ENCODE measurements around the gene LIN7C. TPM values are rescaled to one million over a fixed set of nuclear protein-coding genes. Genes with fewer than 3 reads are reported as not detected.

LIN7C gene
- total and polyA plus RNA-seq, 2 donors (not counting 1 experiment from before 2014, with no cell fraction given): 6.2 to 24.2 TPM

DNA sequence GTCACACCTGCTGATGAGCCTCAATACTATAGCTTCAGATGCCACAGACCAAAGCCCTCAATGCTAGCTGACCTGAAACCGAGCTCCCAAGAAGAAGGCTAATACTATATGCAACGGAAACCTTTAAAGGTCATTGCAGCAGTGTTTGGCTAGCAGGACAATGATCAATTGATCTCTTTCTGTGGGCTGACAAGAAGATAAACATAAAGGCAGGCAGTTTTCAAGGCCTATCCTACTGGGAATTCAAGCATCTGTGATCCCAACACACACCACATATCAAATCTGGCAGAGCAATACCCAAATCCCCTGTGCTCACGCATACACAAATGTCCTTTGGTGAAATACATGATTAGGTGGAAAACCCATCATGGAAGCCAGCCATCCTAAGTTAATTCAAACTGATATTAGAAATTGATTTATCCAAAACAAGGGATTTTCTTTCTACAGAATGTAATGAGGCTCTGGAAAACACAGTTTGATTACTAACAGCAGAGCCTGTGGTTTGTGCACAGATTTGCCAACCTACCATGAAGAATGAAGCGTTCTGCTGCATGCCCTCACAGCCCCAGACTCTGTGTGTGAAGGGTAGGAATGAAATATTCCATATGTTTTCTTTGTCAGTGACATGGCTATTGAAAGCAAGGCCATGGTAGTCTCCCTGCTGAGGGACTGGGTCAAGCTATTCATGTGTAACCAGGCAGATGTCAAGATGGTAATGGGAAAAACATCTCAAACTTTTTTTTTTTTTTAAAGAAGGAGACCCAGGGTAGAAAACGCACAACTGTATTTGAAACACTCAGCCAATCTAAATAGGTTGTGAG lies 46.2 kb downstream of the LIN7C start:
- Histone ChIP-seq H3K9ac (ENCODE audit: low read length) (no peak overlapping the region), H4K20me1 (ENCODE audit: control insufficient read depth, insufficient read depth, low read length, poor library complexity, severe bottlenecking) (no peaks in the 10 kb centered on the region), H3K27me3 (replicated peaks in 1 of 4; ENCODE audit: control extremely low read depth in 1 of 4, control insufficient read depth in 3 of 4, insufficient read depth in 4 of 4, low read length in 3 of 4) (peaks cover 0 to 3% (median 0%) of the 10 kb centered on the region in 4 experiments), H3K27ac (ENCODE audit: low read length in 2 of 2) (no peak overlapping the region), H3K4me2 (replicated peaks; ENCODE audit: low read depth, low read length, poor library complexity, severe bottlenecking) (no peak overlapping the region), H2AFZ (ENCODE audit: insufficient read depth, low read depth, low read length, poor library complexity, severe bottlenecking) (no peak overlapping the region), H3K4me1 (ENCODE audit: control insufficient read depth in 2 of 2, insufficient read depth in 2 of 2, low read length in 2 of 2) (no peaks in the 10 kb centered on the region), H3K9me3 (ENCODE audit: control extremely low read depth in 1 of 3, control insufficient read depth in 2 of 3, insufficient read depth in 1 of 3, low read length in 2 of 3) (no peaks in the 10 kb centered on the region), H3K4me3 (ENCODE audit: control extremely low read depth in 1 of 5, extremely low read depth in 1 of 5, insufficient read depth in 1 of 5, low read depth in 2 of 5, low read length in 4 of 5) (no peak overlapping the region), H3K36me3 (replicated peaks in 1 of 2; ENCODE audit: control extremely low read depth in 1 of 2, control insufficient read depth in 1 of 2, extremely low read depth in 1 of 2, insufficient read depth in 2 of 2, low read length in 1 of 2) (no peaks in the 10 kb centered on the region), H3K79me2 (ENCODE audit: control insufficient read depth, insufficient read depth, low read length) (peaks cover 4% of the 10 kb centered on the region)
- CTCF ChIA-PET: no interaction called here
- H3K27ac Mint-ChIP-seq: no peak overlapping the region
- H3K27me3 Mint-ChIP-seq: no peaks in the 10 kb centered on the region
- no peak for TF ChIP-seq EZH2 (IDR thresholded peaks at IDR 0.05; ENCODE audit: borderline replicate concordance, insufficient read depth, low read depth, low read length, poor library complexity, severe bottlenecking)
- TF ChIP-seq, protein P1, sequence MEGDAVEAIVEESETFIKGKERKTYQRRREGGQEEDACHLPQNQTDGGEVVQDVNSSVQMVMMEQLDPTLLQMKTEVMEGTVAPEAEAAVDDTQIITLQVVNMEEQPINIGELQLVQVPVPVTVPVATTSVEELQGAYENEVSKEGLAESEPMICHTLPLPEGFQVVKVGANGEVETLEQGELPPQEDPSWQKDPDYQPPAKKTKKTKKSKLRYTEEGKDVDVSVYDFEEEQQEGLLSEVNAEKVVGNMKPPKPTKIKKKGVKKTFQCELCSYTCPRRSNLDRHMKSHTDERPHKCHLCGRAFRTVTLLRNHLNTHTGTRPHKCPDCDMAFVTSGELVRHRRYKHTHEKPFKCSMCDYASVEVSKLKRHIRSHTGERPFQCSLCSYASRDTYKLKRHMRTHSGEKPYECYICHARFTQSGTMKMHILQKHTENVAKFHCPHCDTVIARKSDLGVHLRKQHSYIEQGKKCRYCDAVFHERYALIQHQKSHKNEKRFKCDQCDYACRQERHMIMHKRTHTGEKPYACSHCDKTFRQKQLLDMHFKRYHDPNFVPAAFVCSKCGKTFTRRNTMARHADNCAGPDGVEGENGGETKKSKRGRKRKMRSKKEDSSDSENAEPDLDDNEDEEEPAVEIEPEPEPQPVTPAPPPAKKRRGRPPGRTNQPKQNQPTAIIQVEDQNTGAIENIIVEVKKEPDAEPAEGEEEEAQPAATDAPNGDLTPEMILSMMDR (IDR thresholded peaks at IDR 0.05): no peak
- no peak for DNase-seq
- H3K4me3 Mint-ChIP-seq: no peak overlapping the region
- WGBS (ENCODE audit: insufficient coverage): 87% methylated on average over 2 of the region's 5 CpGs
- no peaks in the 10 kb centered on the region for H3K4me1 Mint-ChIP-seq
- intact Hi-C loops (cut with micrococcal nuclease): no loop called here
- H3K9me3 Mint-ChIP-seq (ENCODE audit: insufficient read depth): no peaks in the 10 kb centered on the region
- POLR2A ChIA-PET: no interaction called here
- ATAC-seq (ENCODE audit: low read depth): no peak

DNA sequence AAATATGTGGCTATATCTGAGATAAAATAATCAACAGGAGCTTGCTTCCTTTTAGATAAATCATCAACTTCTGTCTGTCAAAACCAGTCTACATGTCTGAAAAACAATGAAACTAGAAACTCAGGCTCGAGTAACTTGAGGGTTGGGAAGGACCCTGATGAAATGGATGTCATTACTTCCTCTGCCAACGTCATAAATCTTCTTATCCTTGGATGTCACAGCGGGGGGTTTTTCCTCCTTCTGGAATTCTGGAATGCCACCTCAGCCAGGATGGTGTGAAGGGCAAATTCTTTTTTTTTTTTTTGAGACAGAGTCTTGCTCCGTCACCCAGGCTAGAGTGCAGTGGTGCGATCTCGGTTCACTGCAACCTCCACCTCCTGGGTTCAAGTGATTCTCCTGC lies 47.4 kb downstream of the LIN7C start:
- no peaks in the 10 kb centered on the region for H3K9me3 ChIP-seq (ENCODE audit: control extremely low read depth in 1 of 3, control insufficient read depth in 2 of 3, insufficient read depth in 1 of 3, low read length in 2 of 3)
- Mint-ChIP-seq H3K27ac (no peak overlapping the region), H3K4me1 (no peaks in the 10 kb centered on the region), H3K9me3 (ENCODE audit: insufficient read depth) (no peaks in the 10 kb centered on the region), H3K27me3 (peaks cover 4% of the 10 kb centered on the region), H3K4me3 (no peak overlapping the region)
- no peaks in the 10 kb centered on the region for H3K4me1 ChIP-seq (ENCODE audit: control insufficient read depth in 2 of 2, insufficient read depth in 2 of 2, low read length in 2 of 2)
- no peaks in the 10 kb centered on the region for H3K36me3 ChIP-seq (replicated peaks in 1 of 2; ENCODE audit: control extremely low read depth in 1 of 2, control insufficient read depth in 1 of 2, extremely low read depth in 1 of 2, insufficient read depth in 2 of 2, low read length in 1 of 2)
- ATAC-seq (ENCODE audit: low read depth) (no peak), DNase-seq (no peak)
- no peak overlapping the region for H3K4me3 ChIP-seq (ENCODE audit: control extremely low read depth in 1 of 5, extremely low read depth in 1 of 5, insufficient read depth in 1 of 5, low read depth in 2 of 5, low read length in 4 of 5)
- no peaks in the 10 kb centered on the region for H4K20me1 ChIP-seq (ENCODE audit: control insufficient read depth, insufficient read depth, low read length, poor library complexity, severe bottlenecking)
- WGBS (ENCODE audit: insufficient coverage): 83% methylated on average over 4 of the region's 6 CpGs
- no peak overlapping the region for H2AFZ ChIP-seq (ENCODE audit: insufficient read depth, low read depth, low read length, poor library complexity, severe bottlenecking)
- ChIA-PET CTCF (no interaction called here), POLR2A (no interaction called here)
- intact Hi-C loops (cut with micrococcal nuclease): no loop called here
- H3K27ac ChIP-seq (ENCODE audit: low read length in 2 of 2): no peak overlapping the region
- no peak overlapping the region for H3K9ac ChIP-seq (ENCODE audit: low read length)
- TF ChIP-seq EZH2 (IDR thresholded peaks at IDR 0.05; ENCODE audit: borderline replicate concordance, insufficient read depth, low read depth, low read length, poor library complexity, severe bottlenecking): no peak
- TF ChIP-seq, protein P1 (IDR thresholded peaks at IDR 0.05): no peak
- H3K27me3 ChIP-seq (replicated peaks in 1 of 4; ENCODE audit: control extremely low read depth in 1 of 4, control insufficient read depth in 3 of 4, insufficient read depth in 4 of 4, low read length in 3 of 4): peaks cover 0 to 3% (median 0%) of the 10 kb centered on the region in 4 experiments
- no peak overlapping the region for H3K4me2 ChIP-seq (replicated peaks; ENCODE audit: low read depth, low read length, poor library complexity, severe bottlenecking)
- H3K79me2 ChIP-seq (ENCODE audit: control insufficient read depth, insufficient read depth, low read length): peaks cover 4% of the 10 kb centered on the region
